Neural cell (in vitro differentiated cells): ENCODE measurements around the gene ZNF862. TPM values are rescaled to one million over a fixed set of nuclear protein-coding genes. Genes with fewer than 3 reads are reported as not detected.

Experiments used
- H2AFZ ChIP-seq: fragments of 200-600, 300-800 bp; sonication (generic), shearing (Covaris generic); 2 replicates; pipeline ENCODE4 v1.6.0; 2014; ENCODE audit warnings: low read depth, mild to moderate bottlenecking, antibody characterized with exemption, low read length, moderate library complexity
- H3F3A ChIP-seq: fragments of 200-600 bp; shearing (Covaris generic); 2 replicates; pipeline ENCODE4 v1.6.1; 2016; ENCODE audit warnings: mild to moderate bottlenecking, moderate library complexity, mixed read lengths, antibody characterized with exemption, low read length; ENCODE audit not compliant: insufficient read depth, poor library complexity, severe bottlenecking
- H3K27ac ChIP-seq: fragments of 200-600, 300-800 bp; sonication (generic), shearing (Covaris generic); 2 replicates; pipeline ENCODE4 v1.5.1; 2014; ENCODE audit warnings: mild to moderate bottlenecking, low read length, moderate library complexity
- H3K27me3 ChIP-seq: fragments of 300-800, 200-600 bp; sonication (generic), shearing (Covaris generic); 2 replicates; pipeline ENCODE4 v1.6.0; 2014; ENCODE audit warnings: mild to moderate bottlenecking, low read depth, low read length, moderate library complexity; ENCODE audit not compliant: insufficient read depth
- H3K36me3 ChIP-seq: fragments of 300-800, 200-600 bp; sonication (generic), shearing (Covaris generic); 2 replicates; pipeline ENCODE4 v1.5.1; 2014; ENCODE audit warnings: mild to moderate bottlenecking, antibody characterized with exemption, low read length, moderate library complexity; ENCODE audit not compliant: insufficient read depth
- H3K4me2 ChIP-seq: fragments of 300-800, 200-600 bp; sonication (generic), shearing (Covaris generic); 2 replicates; pipeline ENCODE4 v1.6.0; 2014; ENCODE audit warnings: mild to moderate bottlenecking, low read length
- H3K4me3 ChIP-seq: fragments of 300-800, 200-600 bp; sonication (generic), shearing (Covaris generic); 2 replicates; pipeline ENCODE4 v1.5.1; 2014; ENCODE audit warnings: mild to moderate bottlenecking, low read length, moderate library complexity
- H3K79me2 ChIP-seq: fragments of 200-600 bp; shearing (Covaris generic); replicated peaks from 2 replicates; pipeline ENCODE4 v1.6.0; 2014; ENCODE audit warnings: mild to moderate bottlenecking, low read length, moderate library complexity; ENCODE audit not compliant: insufficient read depth
- H3K9ac ChIP-seq: fragments of 300-800, 200-600 bp; sonication (generic), shearing (Covaris generic); 2 replicates; pipeline ENCODE4 v1.6.1; 2016; ENCODE audit warnings: mild to moderate bottlenecking, low read length, mixed read lengths
- H3K9me2 ChIP-seq: fragments of 200-600 bp; shearing (Covaris generic); 2 replicates; pipeline ENCODE4 v1.6.1; 2016; ENCODE audit warnings: mild to moderate bottlenecking, low read length, mixed read lengths; ENCODE audit not compliant: insufficient read depth
- H3K9me3 ChIP-seq: fragments of 200-600, 300-800 bp; sonication (generic), shearing (Covaris generic); 2 replicates; pipeline ENCODE4 v1.6.1; 2016; ENCODE audit warnings: mild to moderate bottlenecking, mixed run types, low read length, moderate library complexity, mixed read lengths
- H4K20me1 ChIP-seq: fragments of 200-600 bp; shearing (Covaris generic); 2 replicates; pipeline ENCODE4 v1.6.1; 2016; ENCODE audit warnings: mild to moderate bottlenecking, mixed run types; ENCODE audit not compliant: insufficient read depth
- EP300 ChIP-seq: fragments of 450-650 bp; conservative IDR thresholded peaks from 2 replicates; pipeline ENCODE4 v1.6.1; 2014; ENCODE audit warnings: antibody characterized with exemption, mild to moderate bottlenecking, moderate library complexity; ENCODE audit not compliant: poor library complexity, severe bottlenecking
- EZH2 ChIP-seq: fragments of 200-600, 300-800 bp; shearing (Covaris generic), sonication (generic); IDR thresholded peaks from 2 replicates; pipeline ENCODE4 v1.6.1; 2014; ENCODE audit warnings: antibody characterized with exemption, low read length, borderline replicate concordance, mild to moderate bottlenecking; ENCODE audit not compliant: insufficient read depth, poor library complexity, severe bottlenecking
- MXI1 ChIP-seq: fragments of 450-650 bp; conservative IDR thresholded peaks from 2 replicates; pipeline ENCODE4 v1.6.1; 2014; ENCODE audit warnings: antibody characterized with exemption, mild to moderate bottlenecking; ENCODE audit not compliant: poor library complexity, severe bottlenecking
- POLR2AphosphoS5 ChIP-seq: IDR thresholded peaks from 2 replicates; pipeline ENCODE4 v1.6.1; 2012
- RAD21 ChIP-seq: fragments of 450-650 bp; conservative IDR thresholded peaks from 2 replicates; pipeline ENCODE4 v1.6.1; 2014; ENCODE audit warnings: antibody characterized with exemption, mild to moderate bottlenecking, moderate library complexity
- SMC3 ChIP-seq: fragments of 450-650 bp; conservative IDR thresholded peaks from 2 replicates; pipeline ENCODE4 v1.6.1; 2014; ENCODE audit warnings: antibody characterized with exemption, mild to moderate bottlenecking, moderate library complexity; ENCODE audit not compliant: poor library complexity
- TAF1 ChIP-seq: IDR thresholded peaks from 2 replicates; pipeline ENCODE4 v1.6.1; 2012; ENCODE audit warnings: low read depth
- polyA plus RNA-seq: library from polyadenylated mRNA; depleted of rRNA; stranded (reverse); fragments of >200 nt; gene quantifications from 2 replicates; pipeline ENCODE4 v1.2.3, GENCODE V29; 2014
- TF ChIP-seq, protein P1 (sequence below): IDR thresholded peaks from 2 replicates; pipeline ENCODE4 v1.6.1; 2012; ENCODE audit warnings: borderline replicate concordance
- TF ChIP-seq, protein P2 (sequence below): fragments of 450-650 bp; IDR thresholded peaks from 2 replicates; pipeline ENCODE4 v1.5.1; 2014; ENCODE audit warnings: antibody characterized with exemption, mild to moderate bottlenecking, moderate library complexity; ENCODE audit not compliant: poor library complexity, severe bottlenecking

The ZNF862 gene
- polyA plus RNA-seq, 1 donor from 2014 or later = 19.0 TPM

DNA sequence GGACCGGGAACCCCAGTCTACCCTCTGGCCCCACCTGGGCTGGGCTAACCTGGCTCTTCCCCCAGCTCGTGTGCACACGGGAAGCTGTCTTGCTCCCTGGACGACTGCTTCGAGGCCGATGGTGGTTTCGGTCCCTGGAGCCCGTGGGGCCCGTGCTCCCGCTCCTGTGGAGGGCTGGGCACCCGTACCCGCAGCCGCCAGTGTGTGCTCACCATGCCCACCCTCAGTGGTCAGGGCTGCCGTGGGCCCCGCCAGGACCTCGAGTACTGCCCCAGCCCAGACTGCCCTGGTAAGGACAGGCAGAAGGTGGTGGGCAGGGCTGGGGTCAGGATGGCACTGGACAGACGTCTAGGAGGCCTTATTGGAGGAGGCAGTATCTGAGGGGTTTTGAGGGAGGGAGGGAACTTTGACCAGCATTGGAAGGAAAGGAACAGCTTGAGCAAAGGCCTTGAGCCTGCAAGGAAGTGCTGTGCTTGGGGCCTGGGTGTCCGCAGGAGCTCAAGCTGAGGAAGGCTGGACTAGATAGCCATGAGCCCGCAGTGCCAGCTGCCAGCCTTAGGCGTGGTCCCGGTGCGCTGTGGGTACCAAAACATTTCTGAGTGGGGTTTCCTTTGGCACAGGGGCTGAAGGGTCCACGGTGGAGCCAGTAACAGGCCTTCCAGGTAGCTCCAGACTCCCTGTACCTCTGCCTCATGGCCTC, 20.2 kb upstream of the ZNF862 start:
- H3K9ac ChIP-seq = no peak overlapping the region
- H3K9me2 ChIP-seq = no peaks in the 10 kb centered on the region
- H3K36me3 ChIP-seq = no peaks in the 10 kb centered on the region
- no peaks in the 10 kb centered on the region for H3K9me3 ChIP-seq
- H3F3A ChIP-seq = no peaks in the 10 kb centered on the region
- H4K20me1 ChIP-seq = no peaks in the 10 kb centered on the region
- TF ChIP-seq MXI1 (no peak), EP300 (no peak), TAF1 (no peak), RAD21 (no peak), SMC3 (no peak), POLR2AphosphoS5 (no peak), EZH2 (no peak)
- TF ChIP-seq, protein P1, sequence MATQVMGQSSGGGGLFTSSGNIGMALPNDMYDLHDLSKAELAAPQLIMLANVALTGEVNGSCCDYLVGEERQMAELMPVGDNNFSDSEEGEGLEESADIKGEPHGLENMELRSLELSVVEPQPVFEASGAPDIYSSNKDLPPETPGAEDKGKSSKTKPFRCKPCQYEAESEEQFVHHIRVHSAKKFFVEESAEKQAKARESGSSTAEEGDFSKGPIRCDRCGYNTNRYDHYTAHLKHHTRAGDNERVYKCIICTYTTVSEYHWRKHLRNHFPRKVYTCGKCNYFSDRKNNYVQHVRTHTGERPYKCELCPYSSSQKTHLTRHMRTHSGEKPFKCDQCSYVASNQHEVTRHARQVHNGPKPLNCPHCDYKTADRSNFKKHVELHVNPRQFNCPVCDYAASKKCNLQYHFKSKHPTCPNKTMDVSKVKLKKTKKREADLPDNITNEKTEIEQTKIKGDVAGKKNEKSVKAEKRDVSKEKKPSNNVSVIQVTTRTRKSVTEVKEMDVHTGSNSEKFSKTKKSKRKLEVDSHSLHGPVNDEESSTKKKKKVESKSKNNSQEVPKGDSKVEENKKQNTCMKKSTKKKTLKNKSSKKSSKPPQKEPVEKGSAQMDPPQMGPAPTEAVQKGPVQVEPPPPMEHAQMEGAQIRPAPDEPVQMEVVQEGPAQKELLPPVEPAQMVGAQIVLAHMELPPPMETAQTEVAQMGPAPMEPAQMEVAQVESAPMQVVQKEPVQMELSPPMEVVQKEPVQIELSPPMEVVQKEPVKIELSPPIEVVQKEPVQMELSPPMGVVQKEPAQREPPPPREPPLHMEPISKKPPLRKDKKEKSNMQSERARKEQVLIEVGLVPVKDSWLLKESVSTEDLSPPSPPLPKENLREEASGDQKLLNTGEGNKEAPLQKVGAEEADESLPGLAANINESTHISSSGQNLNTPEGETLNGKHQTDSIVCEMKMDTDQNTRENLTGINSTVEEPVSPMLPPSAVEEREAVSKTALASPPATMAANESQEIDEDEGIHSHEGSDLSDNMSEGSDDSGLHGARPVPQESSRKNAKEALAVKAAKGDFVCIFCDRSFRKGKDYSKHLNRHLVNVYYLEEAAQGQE = no peak
- TF ChIP-seq, protein P2, sequence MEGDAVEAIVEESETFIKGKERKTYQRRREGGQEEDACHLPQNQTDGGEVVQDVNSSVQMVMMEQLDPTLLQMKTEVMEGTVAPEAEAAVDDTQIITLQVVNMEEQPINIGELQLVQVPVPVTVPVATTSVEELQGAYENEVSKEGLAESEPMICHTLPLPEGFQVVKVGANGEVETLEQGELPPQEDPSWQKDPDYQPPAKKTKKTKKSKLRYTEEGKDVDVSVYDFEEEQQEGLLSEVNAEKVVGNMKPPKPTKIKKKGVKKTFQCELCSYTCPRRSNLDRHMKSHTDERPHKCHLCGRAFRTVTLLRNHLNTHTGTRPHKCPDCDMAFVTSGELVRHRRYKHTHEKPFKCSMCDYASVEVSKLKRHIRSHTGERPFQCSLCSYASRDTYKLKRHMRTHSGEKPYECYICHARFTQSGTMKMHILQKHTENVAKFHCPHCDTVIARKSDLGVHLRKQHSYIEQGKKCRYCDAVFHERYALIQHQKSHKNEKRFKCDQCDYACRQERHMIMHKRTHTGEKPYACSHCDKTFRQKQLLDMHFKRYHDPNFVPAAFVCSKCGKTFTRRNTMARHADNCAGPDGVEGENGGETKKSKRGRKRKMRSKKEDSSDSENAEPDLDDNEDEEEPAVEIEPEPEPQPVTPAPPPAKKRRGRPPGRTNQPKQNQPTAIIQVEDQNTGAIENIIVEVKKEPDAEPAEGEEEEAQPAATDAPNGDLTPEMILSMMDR = no peak
- H3K79me2 ChIP-seq = no peaks in the 10 kb centered on the region
- no peak overlapping the region for H3K4me2 ChIP-seq
- no peak overlapping the region for H2AFZ ChIP-seq
- H3K27ac ChIP-seq = no peak overlapping the region
- no peaks in the 10 kb centered on the region for H3K27me3 ChIP-seq
- H3K4me3 ChIP-seq = no peak overlapping the region

GRCh38 chr7:149818536-149818840, 19.7 kb upstream of the ZNF862 start:
- no peaks in the 10 kb centered on the region for H3K9me2 ChIP-seq

More at GRCh38 chr7:149818536-149818840, 19.7 kb upstream of the ZNF862 start:
- no peak overlapping the region for H3K9ac ChIP-seq
- TF ChIP-seq SMC3 (no peak), MXI1 (no peak), RAD21 (no peak), EP300 (no peak), EZH2 (no peak), POLR2AphosphoS5 (no peak), TAF1 (no peak)
- TF ChIP-seq, protein P2 = no peak
- TF ChIP-seq, protein P1 = no peak
- H3K27me3 ChIP-seq = no peaks in the 10 kb centered on the region
- H3K9me3 ChIP-seq = no peaks in the 10 kb centered on the region
- H3K79me2 ChIP-seq = no peaks in the 10 kb centered on the region
- no peaks in the 10 kb centered on the region for H3F3A ChIP-seq
- no peak overlapping the region for H3K4me3 ChIP-seq
- H3K4me2 ChIP-seq = no peak overlapping the region
- H3K36me3 ChIP-seq = no peaks in the 10 kb centered on the region
- no peaks in the 10 kb centered on the region for H4K20me1 ChIP-seq
- no peak overlapping the region for H3K27ac ChIP-seq
- no peak overlapping the region for H2AFZ ChIP-seq
